ENCODE measurements around the gene RGS7BP. TPM values are rescaled to one million over a fixed set of nuclear protein-coding genes. Genes with fewer than 3 reads are reported as not detected.

RGS7BP gene
- total RNA-seq, 4 donors from 2014 or later = 0.06 to 1.7 (median 0.15) TPM

- TF ChIP-seq POLR2A (IDR thresholded peaks at IDR 0.05) = no peak
- TF ChIP-seq, protein P1, sequence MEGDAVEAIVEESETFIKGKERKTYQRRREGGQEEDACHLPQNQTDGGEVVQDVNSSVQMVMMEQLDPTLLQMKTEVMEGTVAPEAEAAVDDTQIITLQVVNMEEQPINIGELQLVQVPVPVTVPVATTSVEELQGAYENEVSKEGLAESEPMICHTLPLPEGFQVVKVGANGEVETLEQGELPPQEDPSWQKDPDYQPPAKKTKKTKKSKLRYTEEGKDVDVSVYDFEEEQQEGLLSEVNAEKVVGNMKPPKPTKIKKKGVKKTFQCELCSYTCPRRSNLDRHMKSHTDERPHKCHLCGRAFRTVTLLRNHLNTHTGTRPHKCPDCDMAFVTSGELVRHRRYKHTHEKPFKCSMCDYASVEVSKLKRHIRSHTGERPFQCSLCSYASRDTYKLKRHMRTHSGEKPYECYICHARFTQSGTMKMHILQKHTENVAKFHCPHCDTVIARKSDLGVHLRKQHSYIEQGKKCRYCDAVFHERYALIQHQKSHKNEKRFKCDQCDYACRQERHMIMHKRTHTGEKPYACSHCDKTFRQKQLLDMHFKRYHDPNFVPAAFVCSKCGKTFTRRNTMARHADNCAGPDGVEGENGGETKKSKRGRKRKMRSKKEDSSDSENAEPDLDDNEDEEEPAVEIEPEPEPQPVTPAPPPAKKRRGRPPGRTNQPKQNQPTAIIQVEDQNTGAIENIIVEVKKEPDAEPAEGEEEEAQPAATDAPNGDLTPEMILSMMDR (IDR thresholded peaks at IDR 0.05) = no peak
- intact Hi-C loops (cut with DNase I) = no loop called here
- Histone ChIP-seq H3K27ac (no peak overlapping the region), H3K27me3 (no peaks in the 10 kb centered on the region), H3K4me1 (no peaks in the 10 kb centered on the region), H3K36me3 (no peaks in the 10 kb centered on the region), H3K9me3 (peaks cover 0 to 2% (median 0%) of the 10 kb centered on the region in 3 donors), H3K4me3 (no peak overlapping the region)
- WGBS, 2 donors = 77% methylated on average over 2 of the region's 2 CpGs
- no peak for DNase-seq
These were observed 117.2 kb downstream of the RGS7BP start for GRCh38 chr5:64622991-64623390.

DNA sequence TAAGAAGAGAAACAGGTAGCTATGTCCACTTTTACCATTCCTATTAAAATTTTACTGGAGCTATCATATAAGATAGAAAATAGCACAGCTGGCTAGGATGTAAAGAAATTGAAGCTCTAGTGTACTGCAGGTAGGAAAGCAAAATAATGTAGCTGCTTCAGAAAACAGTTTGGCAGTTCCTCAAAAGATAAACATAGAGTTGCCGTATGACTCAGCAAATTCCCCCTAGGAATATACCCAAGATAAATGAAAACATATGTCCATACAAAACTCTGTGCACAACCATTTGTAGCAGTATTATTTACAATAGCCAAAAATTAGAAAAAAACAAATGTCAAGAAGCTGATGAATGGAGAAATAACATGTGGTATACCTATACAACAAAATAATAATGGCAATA lies 119.9 kb downstream of the RGS7BP start:
- H3K27ac ChIP-seq = no peak overlapping the region
- peaks cover 0 to 2% (median 0%) of the 10 kb centered on the region in 3 donors for H3K9me3 ChIP-seq
- no peaks in the 10 kb centered on the region for H3K36me3 ChIP-seq
- DNase-seq = no peak
- H3K4me3 ChIP-seq = no peak overlapping the region
- TF ChIP-seq POLR2A (IDR thresholded peaks at IDR 0.05) = no peak
- TF ChIP-seq, protein P1 (IDR thresholded peaks at IDR 0.05) = no peak
- peaks cover 0 to 6% (median 0%) of the 10 kb centered on the region in 4 donors for H3K27me3 ChIP-seq
- 45 to 46% methylated on average over 1 of the region's 1 CpG for WGBS, 2 donors
- intact Hi-C loops (cut with DNase I) = no loop called here
- H3K4me1 ChIP-seq = no peaks in the 10 kb centered on the region

DNA sequence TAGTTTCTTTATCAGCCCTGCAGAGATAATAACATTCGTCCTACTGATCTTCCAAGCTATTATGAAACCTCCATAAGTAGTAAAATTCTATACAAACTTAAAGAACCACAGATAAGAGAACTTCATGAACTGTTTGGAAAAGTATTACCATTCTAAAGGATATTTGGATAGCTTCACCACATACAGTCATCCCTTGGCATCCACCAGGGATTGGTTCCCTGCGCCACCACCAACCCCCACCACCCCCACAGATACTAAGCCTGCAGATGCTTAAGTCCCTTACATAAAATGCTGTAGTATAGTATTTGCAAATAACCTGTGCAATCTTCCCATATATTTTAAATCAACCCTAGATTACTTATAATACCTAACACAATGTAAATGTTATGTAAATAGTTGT lies 123.1 kb downstream of the RGS7BP start:
- intact Hi-C loops (cut with DNase I) = no loop called here
- Histone ChIP-seq H3K9me3 (peaks cover 0 to 2% (median 0%) of the 10 kb centered on the region in 3 donors), H3K4me1 (no peaks in the 10 kb centered on the region), H3K27me3 (peaks cover 0 to 6% (median 0%) of the 10 kb centered on the region in 4 donors), H3K4me3 (no peak overlapping the region), H3K27ac (no peak overlapping the region), H3K36me3 (no peaks in the 10 kb centered on the region)
- DNase-seq = no peak
- WGBS, 2 donors = 64 to 80% methylated on average over 2 of the region's 2 CpGs
- TF ChIP-seq POLR2A (IDR thresholded peaks at IDR 0.05) = no peak
- TF ChIP-seq, protein P1 (IDR thresholded peaks at IDR 0.05) = no peak

- Histone ChIP-seq H3K36me3 (no peaks in the 10 kb centered on the region), H3K27ac (no peak overlapping the region), H3K4me1 (no peaks in the 10 kb centered on the region), H3K9me3 (peaks cover 0 to 2% (median 0%) of the 10 kb centered on the region in 3 donors), H3K27me3 (peaks cover 0 to 6% (median 0%) of the 10 kb centered on the region in 4 donors), H3K4me3 (no peak overlapping the region)
- DNase-seq = no peak
- TF ChIP-seq, protein P1 (IDR thresholded peaks at IDR 0.05) = no peak
- intact Hi-C loops (cut with DNase I) = no loop called here
- WGBS, 2 donors = 74 to 96% methylated on average over 2 of the region's 2 CpGs
These were observed 124.0 kb downstream of the RGS7BP start for GRCh38 chr5:64629841-64630240.

DNA sequence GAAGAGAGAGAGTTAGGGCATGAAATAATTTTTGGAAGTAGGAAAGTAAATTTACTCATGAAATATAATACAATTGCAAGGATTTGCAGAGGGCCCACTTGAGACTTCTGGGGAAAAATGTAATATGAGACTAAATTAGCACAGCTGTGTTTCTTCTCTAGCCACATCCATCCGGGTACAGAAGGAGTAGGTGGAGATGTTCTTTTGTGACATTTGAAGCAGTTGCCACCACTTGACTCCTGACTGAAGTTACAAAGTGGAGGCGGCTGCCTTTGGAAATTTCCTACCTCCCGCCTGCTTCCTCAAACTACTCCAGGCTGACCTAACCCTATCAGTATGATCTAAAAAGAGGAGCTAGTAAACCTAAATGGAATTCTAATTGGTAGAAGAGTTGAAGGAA lies 126.4 kb downstream of the RGS7BP start:
- DNase-seq = no peak

More for the DNA sequence above, 126.4 kb downstream of the RGS7BP start:
- intact Hi-C loops (cut with DNase I) = no loop called here
- Histone ChIP-seq H3K4me3 (no peak overlapping the region), H3K27ac (no peak overlapping the region), H3K27me3 (peaks cover 0 to 9% (median 0%) of the 10 kb centered on the region in 4 donors), H3K4me1 (no peaks in the 10 kb centered on the region), H3K9me3 (no peaks in the 10 kb centered on the region), H3K36me3 (no peaks in the 10 kb centered on the region)
- no peak for TF ChIP-seq POLR2A (IDR thresholded peaks at IDR 0.05)
- TF ChIP-seq, protein P1 (IDR thresholded peaks at IDR 0.05) = no peak
- 32 to 43% methylated on average over 3 of the region's 3 CpGs for WGBS, 2 donors
